ENCODE data around the gene MFSD8.
"Not testable (repeated sequence)": the region's sequence is repeated elsewhere in the genome, so short reads cannot be mapped to it uniquely, and the experiment has no call there.

Gene MFSD8

DNA sequence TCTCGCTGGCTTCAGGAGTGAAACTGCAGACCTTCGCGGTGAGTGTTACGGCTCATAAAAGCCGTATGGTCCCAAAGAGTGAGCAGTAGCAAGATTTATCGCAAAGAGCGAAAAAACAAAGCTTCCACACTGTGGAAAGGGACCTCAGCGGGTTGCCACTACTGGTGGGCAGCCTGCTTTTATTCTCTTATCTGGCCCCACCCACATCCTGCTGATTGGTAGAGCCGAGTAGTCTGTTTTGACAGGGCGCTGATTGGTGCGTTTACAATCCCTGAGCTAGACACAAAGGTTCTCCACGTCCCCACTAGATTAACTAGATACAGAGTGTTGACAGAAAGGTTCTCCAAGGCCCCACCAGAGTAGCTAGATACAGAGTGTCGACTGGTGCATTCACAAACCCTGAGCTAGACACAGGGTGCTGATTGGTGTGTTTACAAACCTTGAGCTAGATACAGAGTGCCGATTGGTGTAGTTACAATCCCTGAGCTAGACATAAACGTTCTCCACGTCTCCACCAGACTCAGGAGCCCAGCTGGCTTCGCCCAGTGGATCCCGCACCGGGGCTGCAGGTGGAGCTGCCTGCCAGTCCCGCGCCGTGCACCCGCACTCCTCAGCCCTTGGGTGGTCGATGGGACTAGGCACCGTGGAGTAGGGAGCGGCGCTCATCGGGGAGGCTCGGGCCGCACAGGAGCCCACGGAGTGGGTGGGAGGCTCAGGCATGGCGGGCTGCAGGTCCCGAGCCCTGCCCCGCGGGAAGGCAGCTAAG, 1.2 kb downstream of the MFSD8 start:
- DNase-seq (ENCODE audit: low read depth), result not testable (repeated sequence)
- H3K4me3 ChIP-seq (ENCODE audit: low read depth, low read length), result peak overlapping the region; percentile 96

DNA sequence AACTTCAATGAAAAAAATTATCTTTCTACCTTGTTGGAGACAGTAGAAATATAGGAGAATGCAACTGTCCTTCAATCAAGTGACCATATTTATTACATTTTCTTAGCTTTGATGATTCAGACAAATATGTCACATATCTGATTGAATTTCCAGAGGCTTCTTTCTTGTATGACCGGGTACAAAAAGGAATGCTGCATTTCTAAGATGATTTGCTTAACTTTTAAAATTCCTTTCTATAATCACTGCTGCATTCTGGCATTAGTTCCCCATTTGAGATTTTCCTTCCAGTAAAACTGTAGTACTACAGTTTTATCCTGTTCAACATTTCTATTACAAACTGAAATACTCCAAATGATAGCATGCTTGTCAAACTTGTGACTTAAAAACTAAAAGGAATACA, 5.2 kb downstream of the MFSD8 start:
- no peak overlapping the region for H3K4me3 ChIP-seq (ENCODE audit: low read depth, low read length)
- no peak for DNase-seq (ENCODE audit: low read depth)

DNA sequence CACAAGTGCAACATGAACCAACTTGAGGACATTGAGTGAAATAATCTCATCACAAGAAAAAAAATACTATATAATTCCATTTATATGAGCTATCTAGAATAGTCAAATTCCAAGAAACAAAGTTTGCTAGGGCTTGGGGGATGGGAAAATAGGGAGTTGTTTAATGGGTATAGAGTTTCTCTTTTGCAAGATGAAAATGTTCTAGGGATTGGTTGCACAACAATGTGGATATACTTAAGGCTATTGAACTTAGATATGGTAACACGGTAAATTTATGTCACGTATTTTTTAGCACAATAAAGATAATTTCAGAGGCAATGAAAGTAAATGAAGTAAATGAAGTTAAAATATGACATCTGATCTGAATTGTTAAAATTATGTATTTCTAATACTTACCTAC, 7.9 kb downstream of the MFSD8 start:
- no peak for DNase-seq (ENCODE audit: low read depth)
- H3K4me3 ChIP-seq (ENCODE audit: low read depth, low read length), result no peak overlapping the region

DNA sequence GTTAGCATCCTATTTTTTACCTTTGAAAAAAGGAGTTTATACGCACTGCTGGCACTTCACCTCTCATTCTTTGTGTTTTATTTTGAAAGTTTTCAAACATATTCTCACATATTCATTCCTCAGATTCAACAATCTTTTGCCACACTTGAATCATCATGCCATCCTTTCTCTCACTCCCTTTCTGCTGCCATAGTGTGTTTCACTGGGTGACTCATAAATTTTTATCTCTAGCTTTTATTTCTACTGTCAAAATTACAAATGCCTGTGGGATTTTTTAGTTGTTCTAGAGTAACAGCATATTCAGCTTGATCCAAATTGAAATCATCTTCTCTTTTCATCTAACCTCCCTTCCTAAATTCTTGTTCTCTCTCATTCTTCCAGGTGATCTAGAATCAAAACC, 28.0 kb downstream of the MFSD8 start:
- DNase-seq (ENCODE audit: low read depth), result no peak
- H3K4me3 ChIP-seq (ENCODE audit: low read depth, low read length), result no peak overlapping the region

DNA sequence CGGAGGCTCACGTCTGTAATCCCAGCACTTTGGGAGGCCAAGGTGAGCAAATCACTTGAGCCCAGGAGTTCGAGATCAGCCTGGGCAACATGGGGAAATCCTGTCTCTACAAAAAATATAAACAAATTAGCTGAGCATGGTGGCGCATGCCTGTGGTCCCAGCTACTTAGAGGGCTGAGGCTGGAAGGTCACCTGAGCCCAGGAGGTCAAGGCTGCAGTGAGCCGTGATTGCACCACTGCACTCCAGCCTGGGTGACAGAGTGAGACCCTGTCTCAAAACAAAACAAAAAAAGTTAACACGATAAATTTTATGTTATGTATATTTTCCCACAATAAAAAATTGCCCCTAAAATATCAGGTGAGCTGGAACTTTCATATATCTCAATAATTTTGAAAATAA, 33.1 kb downstream of the MFSD8 start:
- not testable (repeated sequence) for DNase-seq (ENCODE audit: low read depth); H3K4me3 ChIP-seq (ENCODE audit: low read depth, low read length)

DNA sequence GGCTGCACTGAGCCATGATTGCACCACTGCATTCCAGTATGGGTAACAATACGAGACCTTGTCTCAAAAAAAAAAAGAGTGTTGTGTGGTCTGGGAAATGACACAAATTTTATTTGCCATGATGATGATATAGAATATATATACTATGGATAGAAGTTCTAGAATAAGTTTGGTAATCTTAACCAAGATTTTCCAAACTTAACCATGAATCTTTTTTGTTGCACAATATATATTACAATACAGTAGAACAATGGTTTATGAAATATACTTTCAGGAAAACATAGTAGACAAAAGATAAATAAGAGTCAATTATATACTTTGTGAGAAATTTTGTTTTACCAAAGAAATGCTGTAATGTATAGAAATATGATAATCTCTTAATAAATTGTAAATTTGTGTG, 34.8 kb downstream of the MFSD8 start:
- no peak overlapping the region for H3K4me3 ChIP-seq (ENCODE audit: low read depth, low read length)
- DNase-seq (ENCODE audit: low read depth), result no peak

DNA sequence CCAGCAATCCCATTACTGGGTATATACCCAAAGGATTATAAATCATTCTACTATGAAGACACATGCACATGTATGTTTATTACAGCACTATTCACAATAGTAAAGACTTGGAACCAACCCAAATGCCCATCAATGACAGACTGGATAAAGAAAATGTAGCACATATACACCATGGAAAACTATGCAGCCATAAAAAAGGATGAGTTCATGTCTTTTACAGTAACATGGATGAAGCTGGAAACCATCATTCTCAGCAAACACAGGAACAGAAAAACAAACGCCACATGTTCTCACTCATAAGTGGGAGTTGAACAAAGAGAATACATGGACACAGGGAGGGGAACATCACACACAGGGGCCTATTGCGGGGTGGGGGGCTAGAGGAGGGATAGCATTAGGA, 39.3 kb downstream of the MFSD8 start:
- not testable (repeated sequence) for DNase-seq (ENCODE audit: low read depth); H3K4me3 ChIP-seq (ENCODE audit: low read depth, low read length)

DNA sequence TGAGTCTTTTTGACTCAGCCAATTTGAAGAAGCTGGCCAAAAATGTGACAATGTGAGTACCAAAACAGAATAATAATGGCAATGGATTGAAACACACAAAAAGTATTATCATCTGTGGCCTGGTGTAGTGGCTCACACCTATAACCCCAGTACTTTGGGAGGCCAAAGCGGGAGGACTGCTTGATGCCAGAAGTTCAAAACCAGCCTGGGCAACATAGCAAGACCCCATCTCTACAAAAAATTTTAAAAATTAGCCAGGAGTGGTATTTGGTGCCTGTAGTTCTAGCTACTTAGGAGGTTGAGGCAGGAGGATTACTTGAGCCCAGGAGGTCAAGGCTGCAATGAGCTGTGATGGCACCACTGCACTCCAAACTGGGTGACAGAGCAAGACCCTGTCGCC, 42.7 kb downstream of the MFSD8 start:
- H3K4me3 ChIP-seq (ENCODE audit: low read depth, low read length), result no peak overlapping the region
- DNase-seq (ENCODE audit: low read depth), result no peak

DNA sequence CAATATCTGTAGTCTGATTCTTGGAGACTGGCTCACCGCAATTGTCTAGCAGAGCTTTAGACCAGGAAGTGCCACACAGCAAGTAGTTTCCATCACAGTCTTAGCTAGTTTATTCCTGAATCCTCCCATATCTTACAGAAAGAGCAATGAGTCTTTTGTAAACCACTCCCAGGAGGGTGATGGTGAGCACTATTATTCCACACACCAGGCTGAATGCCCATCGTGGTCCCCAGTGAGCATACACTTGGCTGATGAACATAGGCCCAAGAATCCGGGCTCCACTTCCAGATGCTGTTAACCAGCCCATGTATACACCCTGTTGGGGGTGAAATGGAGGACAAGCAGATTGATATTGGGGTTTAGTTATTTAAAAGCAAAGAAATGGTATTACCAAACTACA, 44.5 kb downstream of the MFSD8 start:
- no peak overlapping the region for H3K4me3 ChIP-seq (ENCODE audit: low read depth, low read length)
- no peak for DNase-seq (ENCODE audit: low read depth)

DNA sequence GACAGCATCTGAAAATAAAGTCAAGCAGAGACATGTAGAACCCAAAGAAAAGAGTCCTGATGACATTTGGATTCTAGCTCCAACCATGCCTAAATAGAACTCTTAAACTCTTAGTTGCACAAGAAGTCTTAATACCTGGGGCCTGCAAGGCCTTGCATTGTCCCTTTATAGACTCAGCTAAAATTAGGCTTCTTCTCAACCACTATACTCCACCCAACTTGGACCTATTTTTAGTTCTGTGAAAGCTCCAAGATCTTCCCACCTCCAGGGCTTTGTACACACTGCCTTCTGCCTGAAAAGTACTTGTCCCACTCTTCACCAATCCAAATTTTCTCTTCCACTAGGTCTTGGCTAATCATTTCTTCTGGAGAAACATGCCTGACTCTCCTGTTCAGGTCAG, 47.8 kb downstream of the MFSD8 start:
- no peak for DNase-seq (ENCODE audit: low read depth)
- no peak overlapping the region for H3K4me3 ChIP-seq (ENCODE audit: low read depth, low read length)

DNA sequence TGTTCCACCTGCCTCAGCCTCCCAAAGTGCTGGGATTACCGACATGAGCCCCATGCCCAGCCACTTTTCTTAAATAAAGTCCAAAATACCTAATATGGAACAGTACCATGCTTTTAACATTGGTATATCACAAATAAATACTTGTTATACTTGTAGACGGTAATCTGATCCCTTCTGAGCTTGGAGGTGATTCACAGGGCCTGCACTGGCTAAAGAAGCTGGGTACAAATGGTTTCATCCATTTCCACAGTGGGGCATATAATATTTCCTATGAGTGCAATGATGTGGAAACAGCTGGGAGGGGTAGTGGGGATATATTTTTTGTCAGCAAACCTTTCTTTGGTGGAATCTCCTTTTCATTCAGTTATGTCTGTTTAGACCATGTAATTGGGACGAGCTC, 48.5 kb downstream of the MFSD8 start:
- no peak overlapping the region for H3K4me3 ChIP-seq (ENCODE audit: low read depth, low read length)
- no peak for DNase-seq (ENCODE audit: low read depth)

DNA sequence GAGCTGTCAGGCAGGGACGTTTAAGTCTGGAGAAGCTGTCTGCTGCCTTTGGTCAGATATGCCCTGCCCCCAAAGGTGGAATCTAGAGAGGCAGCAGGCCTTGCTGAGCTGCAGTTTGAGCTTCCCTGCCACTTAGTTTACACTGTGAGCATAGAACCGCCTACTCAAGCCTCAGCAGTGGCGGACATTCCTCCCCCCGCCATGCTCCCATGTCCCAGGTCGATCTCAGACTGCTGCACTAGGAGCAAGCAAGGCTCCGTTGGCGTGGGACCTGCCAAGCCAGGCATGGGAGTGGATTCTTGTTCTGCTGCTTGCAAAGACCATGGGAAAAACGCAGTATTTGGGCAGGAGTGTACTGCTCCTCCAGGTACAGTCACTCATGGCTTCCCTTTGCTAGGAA, 59.9 kb downstream of the MFSD8 start:
- H3K4me3 ChIP-seq (ENCODE audit: low read depth, low read length), result no peak overlapping the region
- DNase-seq (ENCODE audit: low read depth), result no peak

DNA sequence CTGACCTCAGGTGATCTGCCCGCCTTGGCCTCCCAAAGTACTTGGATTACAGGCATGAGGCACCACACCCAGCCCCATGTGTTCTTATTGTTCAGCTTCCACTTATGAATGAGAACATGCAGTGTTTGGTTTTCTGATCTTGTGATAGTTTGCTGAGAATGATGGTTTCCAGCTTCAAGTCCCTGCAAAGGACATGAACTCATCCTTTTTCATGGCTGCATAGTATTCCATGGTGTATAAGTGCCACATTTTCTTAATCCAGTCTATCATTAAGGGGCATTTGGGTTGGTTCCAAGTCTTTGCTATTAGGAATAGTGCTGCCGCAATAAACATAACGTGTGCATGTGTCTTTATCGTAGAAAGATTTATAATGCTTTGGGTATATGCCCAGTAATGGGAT, 65.3 kb downstream of the MFSD8 start:
- not testable (repeated sequence) for H3K4me3 ChIP-seq (ENCODE audit: low read depth, low read length); DNase-seq (ENCODE audit: low read depth)

DNA sequence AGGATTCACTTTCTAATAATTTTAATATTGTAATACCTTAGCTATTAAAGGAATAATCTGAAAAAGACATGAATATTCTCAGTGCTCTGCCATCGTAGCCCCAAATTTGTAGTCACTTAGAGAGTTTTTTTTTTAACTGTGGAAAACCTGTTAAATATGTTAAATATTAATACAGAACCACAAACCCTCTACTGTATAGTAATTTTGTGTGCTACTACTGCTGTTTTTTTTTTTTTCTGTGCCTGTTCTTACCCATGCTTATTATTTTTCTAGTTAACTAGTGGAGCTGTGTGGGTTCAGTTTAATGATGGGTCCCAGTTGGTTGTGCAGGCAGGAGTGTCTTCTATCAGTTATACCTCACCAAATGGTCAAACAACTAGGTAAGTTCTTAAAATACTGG, 68.4 kb downstream of the MFSD8 start:
- no peak overlapping the region for H3K4me3 ChIP-seq (ENCODE audit: low read depth, low read length)
- DNase-seq (ENCODE audit: low read depth), result no peak

DNA sequence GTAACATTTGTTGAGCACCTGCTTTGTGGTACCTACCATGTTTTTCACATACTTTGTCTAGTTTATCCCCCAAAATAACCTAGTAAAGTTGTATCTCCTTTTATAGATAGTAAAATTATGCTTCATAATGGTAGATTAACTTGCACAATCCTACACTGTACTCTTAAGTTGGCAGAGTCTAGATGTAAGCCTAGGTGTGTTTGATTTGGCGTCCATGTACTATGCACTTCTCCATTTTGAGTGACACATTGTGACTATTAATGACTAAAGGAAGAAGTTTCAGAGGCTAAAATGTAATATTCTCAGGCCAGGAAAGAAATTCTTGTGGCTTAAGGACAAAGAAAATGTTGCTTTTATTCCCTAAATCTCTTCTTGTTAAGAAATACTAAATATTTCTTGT, 68.9 kb downstream of the MFSD8 start:
- no peak for DNase-seq (ENCODE audit: low read depth)

DNA sequence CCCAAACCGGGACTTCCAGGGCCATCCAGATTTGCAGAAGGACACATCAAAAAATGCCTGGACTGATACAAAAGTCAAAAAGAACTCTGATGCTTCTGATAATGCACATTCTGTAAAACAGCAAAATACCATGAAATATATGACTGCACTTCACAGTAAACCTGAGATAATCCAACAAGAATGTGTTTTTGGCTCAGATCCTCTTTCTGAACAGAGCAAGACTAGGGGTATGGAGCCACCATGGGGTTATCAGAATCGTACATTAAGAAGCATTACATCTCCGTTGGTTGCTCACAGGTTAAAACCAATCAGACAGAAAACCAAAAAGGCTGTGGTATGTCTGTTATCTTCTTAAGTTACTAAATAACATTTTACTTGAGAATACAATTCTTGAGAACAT, 75.1 kb downstream of the MFSD8 start:
- DNase-seq (ENCODE audit: low read depth), result no peak
- no peak overlapping the region for H3K4me3 ChIP-seq (ENCODE audit: low read depth, low read length)

More for the DNA sequence above, 68.9 kb downstream of the MFSD8 start:
- no peak overlapping the region for H3K4me3 ChIP-seq (ENCODE audit: low read depth, low read length)

DNA sequence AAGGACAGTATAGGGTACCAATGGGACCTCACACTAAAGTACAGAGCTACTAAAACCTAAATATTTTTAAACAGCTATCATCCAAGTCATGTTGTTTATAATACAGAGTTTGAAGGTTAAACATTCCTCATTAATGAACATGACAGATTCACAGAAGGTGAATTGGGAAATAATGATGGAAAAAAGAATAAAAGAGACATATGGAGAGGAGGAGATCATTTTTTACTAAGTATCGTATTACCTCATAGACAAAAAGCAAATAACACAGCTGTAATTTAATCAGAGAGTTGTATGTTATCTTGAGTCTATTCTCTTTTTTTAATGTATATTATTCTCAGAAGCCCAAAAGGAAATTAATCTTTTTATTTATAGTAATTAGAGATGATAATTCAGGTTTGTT, 76.4 kb downstream of the MFSD8 start:
- H3K4me3 ChIP-seq (ENCODE audit: low read depth, low read length), result no peak overlapping the region
- no peak for DNase-seq (ENCODE audit: low read depth)

DNA sequence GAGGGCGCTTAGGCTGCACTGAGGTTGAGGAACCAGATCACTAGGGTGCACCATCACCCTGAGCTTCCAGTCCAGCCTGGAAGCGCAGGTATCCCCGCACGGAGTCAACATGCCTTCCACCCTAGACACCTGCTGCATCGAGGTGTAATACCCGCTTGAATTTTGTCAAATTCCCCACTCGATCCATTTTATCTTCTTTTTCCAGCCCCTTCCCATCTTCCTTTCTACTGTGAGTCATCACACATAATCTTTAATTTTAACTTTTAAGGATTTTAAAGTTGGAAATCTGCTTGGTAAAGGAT, 83.5 kb downstream of the MFSD8 start:
- no peak for DNase-seq (ENCODE audit: low read depth)
- H3K4me3 ChIP-seq (ENCODE audit: low read depth, low read length), result peak overlapping the region; percentile 91

DNA sequence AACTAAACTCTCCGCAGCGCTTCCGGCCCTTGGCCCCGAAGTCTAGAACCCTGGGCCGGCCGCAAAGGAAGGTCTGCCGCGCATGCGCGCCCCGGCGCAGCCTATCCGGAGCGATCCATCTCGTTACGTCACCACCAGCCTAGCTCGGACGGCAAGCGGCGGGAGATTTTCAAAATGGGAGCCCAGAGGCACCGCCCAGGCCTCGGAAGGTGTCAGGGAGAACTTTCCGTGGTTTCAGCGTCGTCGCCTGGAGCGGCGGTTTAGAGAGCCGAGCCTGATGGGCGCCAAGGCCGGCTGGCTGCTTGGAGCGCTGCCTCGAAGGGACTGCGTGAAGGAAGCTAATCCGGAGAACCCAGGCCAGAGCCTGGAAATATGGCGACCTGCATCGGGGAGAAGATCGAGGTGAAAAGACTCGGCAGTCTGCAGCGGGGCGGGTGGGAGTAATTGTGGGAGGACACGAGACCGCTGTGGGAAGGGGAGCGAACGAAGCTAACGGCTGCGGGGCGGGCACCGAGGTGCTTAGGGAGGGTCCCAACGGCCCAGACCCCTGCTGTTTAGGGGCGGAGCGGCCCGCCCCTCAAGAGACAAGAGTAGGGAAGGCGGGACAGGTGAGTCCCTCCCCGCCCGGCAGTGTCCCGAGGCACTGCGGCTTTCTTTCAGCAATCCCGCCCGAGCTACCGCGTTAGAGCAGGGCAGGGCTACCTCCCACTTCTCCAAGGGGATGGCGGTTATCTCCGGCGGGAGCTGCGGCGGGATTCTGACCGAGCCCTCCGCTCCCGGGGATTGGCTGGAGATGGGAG, 84.0 kb downstream of the MFSD8 start, which contains the start of gene PLK4:
PLK4 (plus strand) TSS at position 131 of the 800 bp plus-strand sequence; CDS start at position 373, 242 bp downstream.
- DNase-seq (ENCODE audit: low read depth), result peak; percentile 73
- H3K4me3 ChIP-seq (ENCODE audit: low read depth, low read length), result peak within 1 kb of the TSS; percentile 91

DNA sequence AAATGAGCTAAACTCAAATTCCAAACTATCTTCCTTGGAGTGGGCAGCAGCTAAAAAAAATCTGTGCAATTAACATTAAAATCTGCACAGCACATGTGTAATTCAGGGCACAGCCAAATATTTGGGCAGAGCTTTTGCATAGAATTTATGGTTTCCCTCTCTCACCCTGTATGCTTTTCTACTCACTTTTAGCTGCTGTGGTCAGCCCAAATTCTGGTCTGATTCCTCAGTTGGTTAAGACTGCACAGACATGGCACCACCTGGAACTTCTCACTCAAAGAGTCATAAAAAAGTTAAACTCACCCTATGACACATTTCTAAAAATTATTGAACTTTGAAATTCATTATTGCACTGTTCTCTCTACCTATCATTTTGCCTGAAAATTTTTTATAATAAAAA, 89.2 kb downstream of the MFSD8 start:
- no peak for DNase-seq (ENCODE audit: low read depth)
- H3K4me3 ChIP-seq (ENCODE audit: low read depth, low read length), result no peak overlapping the region

DNA sequence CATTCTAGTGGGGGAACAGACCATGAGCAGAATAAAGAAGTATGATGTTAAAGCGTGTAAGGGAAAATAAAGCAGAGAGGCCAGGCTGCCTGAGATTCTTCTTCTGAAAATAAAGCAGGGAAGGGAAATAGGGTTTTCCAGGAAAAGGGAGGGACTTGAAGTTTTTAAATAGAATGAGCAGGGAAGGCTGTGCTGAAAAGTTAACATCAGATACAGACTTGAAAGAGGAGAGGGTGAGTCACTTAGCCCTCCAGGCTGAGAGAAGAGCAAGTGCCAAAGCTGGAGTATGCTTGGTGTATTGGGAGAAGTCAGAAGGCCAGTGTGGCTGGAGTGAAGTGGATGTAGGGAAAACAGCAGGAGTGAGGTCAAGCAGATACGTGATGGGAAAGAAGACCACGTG, 94.3 kb downstream of the MFSD8 start:
- DNase-seq (ENCODE audit: low read depth), result peak; percentile 41
- H3K4me3 ChIP-seq (ENCODE audit: low read depth, low read length), result no peak overlapping the region
